ENCODE results near the gene JPH2. TPM values are rescaled to one million over a fixed set of nuclear protein-coding genes. Genes with fewer than 3 reads are reported as not detected.

Gene JPH2
- total RNA-seq, 4 donors from 2014 or later: 173 to 442 (median 242) TPM

DNA sequence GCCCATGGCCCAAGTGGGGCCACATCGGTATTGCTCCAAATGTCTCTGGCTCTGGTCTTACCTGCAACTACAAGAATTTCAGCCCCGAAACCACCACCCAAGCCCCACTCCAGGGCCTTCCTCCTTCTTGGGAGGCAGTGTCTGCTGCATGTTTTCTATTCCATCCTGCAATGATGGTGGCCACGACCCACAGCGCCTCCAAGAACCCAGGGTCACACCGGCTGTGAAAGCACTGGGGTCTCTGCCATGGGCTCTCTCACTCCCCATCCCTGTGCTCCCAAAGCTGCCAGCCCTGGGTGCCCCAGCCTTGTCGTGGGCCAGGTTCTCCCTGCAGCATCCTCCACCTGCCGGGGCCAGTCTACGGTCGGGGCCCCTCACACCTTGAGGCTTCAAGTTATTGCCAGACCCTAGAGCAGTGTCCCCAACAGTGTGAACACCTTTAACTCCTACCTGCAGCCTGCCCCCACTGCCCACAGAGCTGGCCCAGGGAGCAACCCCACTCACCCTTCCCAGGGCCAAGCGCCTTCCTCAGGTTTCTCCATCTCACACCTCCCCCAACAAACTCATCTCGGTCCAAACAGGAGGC lies 115.4 kb downstream of the JPH2 start:
- Histone ChIP-seq H3K4me3 (no peak overlapping the region), H3K27me3 (no peaks in the 10 kb centered on the region), H3K9me3 (no peaks in the 10 kb centered on the region), H3K4me1 (peaks cover 0 to 7% (median 0%) of the 10 kb centered on the region in 3 donors), H3K27ac (no peak overlapping the region), H3K36me3 (peaks cover 0 to 30% of the 10 kb centered on the region in 2 donors)
- TF ChIP-seq, protein P1, sequence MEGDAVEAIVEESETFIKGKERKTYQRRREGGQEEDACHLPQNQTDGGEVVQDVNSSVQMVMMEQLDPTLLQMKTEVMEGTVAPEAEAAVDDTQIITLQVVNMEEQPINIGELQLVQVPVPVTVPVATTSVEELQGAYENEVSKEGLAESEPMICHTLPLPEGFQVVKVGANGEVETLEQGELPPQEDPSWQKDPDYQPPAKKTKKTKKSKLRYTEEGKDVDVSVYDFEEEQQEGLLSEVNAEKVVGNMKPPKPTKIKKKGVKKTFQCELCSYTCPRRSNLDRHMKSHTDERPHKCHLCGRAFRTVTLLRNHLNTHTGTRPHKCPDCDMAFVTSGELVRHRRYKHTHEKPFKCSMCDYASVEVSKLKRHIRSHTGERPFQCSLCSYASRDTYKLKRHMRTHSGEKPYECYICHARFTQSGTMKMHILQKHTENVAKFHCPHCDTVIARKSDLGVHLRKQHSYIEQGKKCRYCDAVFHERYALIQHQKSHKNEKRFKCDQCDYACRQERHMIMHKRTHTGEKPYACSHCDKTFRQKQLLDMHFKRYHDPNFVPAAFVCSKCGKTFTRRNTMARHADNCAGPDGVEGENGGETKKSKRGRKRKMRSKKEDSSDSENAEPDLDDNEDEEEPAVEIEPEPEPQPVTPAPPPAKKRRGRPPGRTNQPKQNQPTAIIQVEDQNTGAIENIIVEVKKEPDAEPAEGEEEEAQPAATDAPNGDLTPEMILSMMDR (IDR thresholded peaks at IDR 0.05): no peak
- TF ChIP-seq POLR2AphosphoS5 (IDR thresholded peaks at IDR 0.05): no peak
- TF ChIP-seq POLR2A (IDR thresholded peaks at IDR 0.05): no peak
- TF ChIP-seq EP300 (IDR thresholded peaks at IDR 0.05): no peak
- ATAC-seq: no peak
- WGBS, 2 donors (ENCODE audit: low coverage in 1 of 2): 89% methylated on average over 3 of the region's 11 CpGs; no CpG with 5 or more reads in 1 of the 2 donors

DNA sequence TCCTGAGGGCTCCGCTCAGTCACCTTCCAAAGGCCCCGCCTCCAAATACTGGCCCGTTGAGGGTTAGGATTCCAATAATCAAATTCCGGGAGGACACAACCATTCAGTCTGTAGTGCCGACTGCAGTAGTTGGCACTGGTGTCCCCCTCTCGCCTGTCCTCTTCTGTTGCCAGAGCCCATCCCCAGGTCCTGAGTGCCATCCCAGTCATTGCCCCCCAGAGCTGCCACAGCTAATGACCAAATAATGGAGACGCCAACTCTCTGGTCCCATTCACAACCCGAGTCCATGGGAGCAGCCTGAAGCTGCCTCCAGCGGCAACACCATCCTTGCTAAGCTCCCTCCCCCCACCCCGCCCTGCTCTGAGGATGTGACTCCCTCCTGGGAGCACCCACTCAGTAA lies 115.9 kb downstream of the JPH2 start:
- H3K4me3 ChIP-seq: no peak overlapping the region
- 88% methylated on average over 8 of the region's 10 CpGs; no CpG with 5 or more reads in 1 of the 2 donors for WGBS, 2 donors (ENCODE audit: low coverage in 1 of 2)
- no peak for TF ChIP-seq POLR2A (IDR thresholded peaks at IDR 0.05)
- no peak for TF ChIP-seq POLR2AphosphoS5 (IDR thresholded peaks at IDR 0.05)
- TF ChIP-seq EP300 (IDR thresholded peaks at IDR 0.05): no peak
- TF ChIP-seq, protein P1 (IDR thresholded peaks at IDR 0.05): no peak
- H3K4me1 ChIP-seq: peaks cover 0 to 7% (median 0%) of the 10 kb centered on the region in 3 donors
- H3K36me3 ChIP-seq: peaks cover 0 to 36% of the 10 kb centered on the region in 2 donors
- H3K9me3 ChIP-seq: no peaks in the 10 kb centered on the region
- ATAC-seq: no peak
- no peaks in the 10 kb centered on the region for H3K27me3 ChIP-seq
- H3K27ac ChIP-seq: no peak overlapping the region

DNA sequence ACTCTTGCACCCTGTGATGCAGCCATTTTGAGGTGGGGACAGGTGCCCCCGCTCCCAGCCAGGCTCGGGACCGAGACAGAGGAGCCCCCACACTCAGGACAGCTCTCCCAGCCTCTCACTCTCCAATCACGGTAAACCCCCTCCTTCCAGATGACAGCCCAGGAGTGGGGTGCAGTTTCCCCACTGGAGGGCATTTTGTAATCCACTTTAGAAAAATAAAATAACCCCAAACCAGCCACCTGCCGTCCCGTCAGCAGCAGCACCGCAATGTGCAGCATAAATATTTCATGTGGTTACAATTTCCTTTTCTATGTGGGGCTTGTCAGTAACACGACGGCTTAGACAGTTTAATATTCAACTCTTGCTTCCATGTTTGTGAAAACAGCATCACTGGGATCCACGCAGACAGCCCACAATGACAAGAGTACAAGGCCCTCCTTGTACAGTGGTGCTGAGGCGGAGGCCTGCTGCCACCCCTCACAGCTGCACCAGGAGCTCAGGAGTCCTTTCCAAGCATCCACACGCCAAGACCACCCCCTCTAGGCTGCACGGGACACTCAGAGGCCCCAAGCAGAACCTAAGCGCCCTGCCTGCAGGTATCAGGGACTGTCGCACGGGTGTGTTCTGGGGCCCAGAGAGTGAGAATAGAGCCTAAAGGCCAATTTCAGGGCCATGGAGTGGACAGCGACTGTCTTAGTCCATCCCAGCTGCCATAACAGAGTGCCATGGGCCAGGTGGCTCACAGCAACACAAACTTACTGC lies 116.7 kb downstream of the JPH2 start:
- no peaks in the 10 kb centered on the region for H3K27me3 ChIP-seq
- no peaks in the 10 kb centered on the region for H3K9me3 ChIP-seq
- peaks cover 0 to 7% (median 0%) of the 10 kb centered on the region in 3 donors for H3K4me1 ChIP-seq
- 30 to 72% methylated on average over 4 to 7 of the region's 17 CpGs for WGBS, 2 donors (ENCODE audit: low coverage in 1 of 2)
- H3K4me3 ChIP-seq: no peak overlapping the region
- H3K27ac ChIP-seq: no peak overlapping the region
- TF ChIP-seq EP300 (IDR thresholded peaks at IDR 0.05) (no peak), POLR2A (IDR thresholded peaks at IDR 0.05) (no peak), POLR2AphosphoS5 (IDR thresholded peaks at IDR 0.05) (no peak)
- TF ChIP-seq, protein P1 (IDR thresholded peaks at IDR 0.05): no peak
- no peak for ATAC-seq
- H3K36me3 ChIP-seq: peaks cover 0 to 43% of the 10 kb centered on the region in 2 donors

DNA sequence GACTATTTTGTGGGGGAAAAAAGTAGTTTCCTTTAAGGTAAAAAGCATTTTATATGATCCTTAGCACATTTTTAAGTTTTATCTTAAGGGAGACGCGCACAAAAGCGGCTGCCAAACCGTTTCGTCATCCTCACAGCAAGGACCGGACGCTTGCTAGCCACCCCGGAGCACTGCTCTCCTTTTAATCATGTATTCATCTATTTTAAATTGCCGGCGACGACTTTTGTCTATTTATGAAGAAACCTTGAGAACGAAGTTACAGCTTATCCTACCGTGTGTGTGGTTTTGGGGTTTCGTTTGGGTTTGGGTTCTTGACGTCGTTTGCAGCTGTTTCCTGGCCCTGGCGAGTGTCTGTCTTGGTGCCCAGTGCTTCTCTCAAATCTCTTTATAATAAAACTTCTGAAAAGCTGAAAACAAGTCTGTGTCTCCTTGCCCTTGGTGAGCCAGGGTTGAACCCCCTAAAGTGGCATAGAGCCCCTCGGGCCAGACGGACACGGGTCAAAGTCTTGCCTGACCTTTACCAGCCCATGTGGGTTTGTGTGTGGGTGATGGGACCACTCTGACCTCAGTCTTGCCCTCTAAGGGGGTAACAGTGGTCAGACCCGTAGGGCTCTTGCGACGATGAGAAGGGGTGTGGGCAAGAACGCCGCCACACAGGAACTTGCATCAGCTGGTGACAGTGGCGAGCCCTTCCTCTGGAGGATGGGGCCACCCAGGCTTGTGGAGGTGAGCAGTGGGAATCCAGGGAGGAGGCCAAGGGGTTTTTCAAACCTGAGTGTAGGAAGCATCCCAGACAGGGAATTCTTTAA lies 117.6 kb downstream of the JPH2 start:
- Histone ChIP-seq H3K27ac (no peak overlapping the region), H3K4me3 (no peak overlapping the region), H3K4me1 (peaks cover 0 to 2% (median 0%) of the 10 kb centered on the region in 3 donors), H3K36me3 (peaks cover 0 to 52% of the 10 kb centered on the region in 2 donors), H3K27me3 (no peaks in the 10 kb centered on the region), H3K9me3 (no peaks in the 10 kb centered on the region)
- ATAC-seq: no peak
- 72 to 73% methylated on average over 15 to 19 of the region's 26 CpGs for WGBS, 2 donors (ENCODE audit: low coverage in 1 of 2)
- TF ChIP-seq POLR2A (IDR thresholded peaks at IDR 0.05) (no peak), POLR2AphosphoS5 (IDR thresholded peaks at IDR 0.05) (no peak), EP300 (IDR thresholded peaks at IDR 0.05) (no peak)
- TF ChIP-seq, protein P1 (IDR thresholded peaks at IDR 0.05): no peak
